ENCODE results near the gene CPS1.

- TF ChIP-seq CTCF (IDR thresholded peaks at IDR 0.05; ENCODE audit: extremely low read depth in 1 of 2, insufficient read depth in 1 of 2, low read depth in 1 of 2, low read length in 2 of 2) (no peak), POLR2A (IDR thresholded peaks at IDR 0.05; ENCODE audit: low read depth, low read length) (no peak), JUN (IDR thresholded peaks at IDR 0.05; ENCODE audit: borderline replicate concordance, insufficient read depth, insufficient read length, low read depth) (no peak), EZH2 (IDR thresholded peaks at IDR 0.05; ENCODE audit: borderline replicate concordance, low read depth, low read length, severe bottlenecking) (no peak), MAX (IDR thresholded peaks at IDR 0.05; ENCODE audit: insufficient read depth, insufficient read length) (no peak), POLR2AphosphoS5 (IDR thresholded peaks at IDR 0.05; ENCODE audit: insufficient read depth, low read depth, low read length) (no peak), MYC (IDR thresholded peaks at IDR 0.05; ENCODE audit: low read depth, low read length) (no peak), FOS (IDR thresholded peaks at IDR 0.05; ENCODE audit: borderline replicate concordance, insufficient read depth, low read length) (no peak), GATA2 (IDR thresholded peaks at IDR 0.05; ENCODE audit: insufficient read depth, insufficient read length, low read depth, low read length) (no peak)
Observed at GRCh38 chr2:210673117-210673516, 116.7 kb downstream of the CPS1 start.
